Prostate gland (tissue), 2 donors: ENCODE data around the gene SAFB2.

Experiments used
- POLR2A ChIP-seq: fragments of 450-650 bp; IDR thresholded peaks from one replicate; pipeline ENCODE4 v1.6.1; 2016; ENCODE audit warnings: antibody characterized with exemption, mild to moderate bottlenecking
- TF ChIP-seq, protein P1 (sequence below), 4 experiments: fragments of 200-600 bp in 2 of 4; fragments of 450-650 bp in 2 of 4; sonication (generic) in 2 of 4; IDR thresholded peaks; 1 replicate in 3 of 4; 2 replicates in 1 of 4; pipeline ENCODE4 v1.5.1; 2016 to 2019; ENCODE audit warnings: antibody characterized with exemption in 4 of 4, mild to moderate bottlenecking in 2 of 4, moderate library complexity in 2 of 4

DNA sequence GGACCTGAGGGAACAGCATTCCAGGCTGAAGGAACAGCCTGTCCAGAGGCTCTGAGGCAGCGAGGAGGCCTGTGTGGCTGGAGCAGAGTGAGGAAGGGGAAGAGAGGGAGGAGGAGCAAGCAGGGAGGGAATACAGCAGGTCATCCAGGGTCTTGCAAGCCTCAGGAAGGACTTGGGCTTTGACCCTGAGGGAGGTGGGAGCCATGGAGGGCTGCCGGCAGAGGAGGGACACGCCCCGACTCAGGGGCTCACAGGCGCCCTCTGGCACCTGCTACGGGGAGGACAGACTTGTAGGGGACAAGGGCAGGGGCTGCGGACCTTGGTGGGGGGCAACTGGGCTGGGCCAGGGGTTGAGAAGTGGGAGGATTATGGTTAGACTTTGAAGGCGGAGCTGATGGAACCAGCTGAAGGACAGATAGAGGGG, 59.6 kb downstream of the SAFB2 start:
- TF ChIP-seq, protein P1, sequence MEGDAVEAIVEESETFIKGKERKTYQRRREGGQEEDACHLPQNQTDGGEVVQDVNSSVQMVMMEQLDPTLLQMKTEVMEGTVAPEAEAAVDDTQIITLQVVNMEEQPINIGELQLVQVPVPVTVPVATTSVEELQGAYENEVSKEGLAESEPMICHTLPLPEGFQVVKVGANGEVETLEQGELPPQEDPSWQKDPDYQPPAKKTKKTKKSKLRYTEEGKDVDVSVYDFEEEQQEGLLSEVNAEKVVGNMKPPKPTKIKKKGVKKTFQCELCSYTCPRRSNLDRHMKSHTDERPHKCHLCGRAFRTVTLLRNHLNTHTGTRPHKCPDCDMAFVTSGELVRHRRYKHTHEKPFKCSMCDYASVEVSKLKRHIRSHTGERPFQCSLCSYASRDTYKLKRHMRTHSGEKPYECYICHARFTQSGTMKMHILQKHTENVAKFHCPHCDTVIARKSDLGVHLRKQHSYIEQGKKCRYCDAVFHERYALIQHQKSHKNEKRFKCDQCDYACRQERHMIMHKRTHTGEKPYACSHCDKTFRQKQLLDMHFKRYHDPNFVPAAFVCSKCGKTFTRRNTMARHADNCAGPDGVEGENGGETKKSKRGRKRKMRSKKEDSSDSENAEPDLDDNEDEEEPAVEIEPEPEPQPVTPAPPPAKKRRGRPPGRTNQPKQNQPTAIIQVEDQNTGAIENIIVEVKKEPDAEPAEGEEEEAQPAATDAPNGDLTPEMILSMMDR (IDR thresholded peaks at IDR 0.05) = no peak
- no peak for TF ChIP-seq POLR2A
